ENCODE results near the gene CTR9. TPM values are rescaled to one million over a fixed set of nuclear protein-coding genes. Genes with fewer than 3 reads are reported as not detected.

The CTR9 gene
- total and polyA plus RNA-seq, 2 experiments from 2014 or later = 29.0 to 32.7 TPM

GRCh38 chr11:10742460-10743208 lies 8.4 kb upstream of the CTR9 start:
- H3K27me3 Mint-ChIP-seq (ENCODE audit: insufficient read depth, low read depth, poor library complexity) = peaks cover 2% of the 10 kb centered on the region
- no peaks in the 10 kb centered on the region for H3K36me3 Mint-ChIP-seq (ENCODE audit: low read depth)
- Histone ChIP-seq H3K36me3 (ENCODE audit: insufficient read depth) (no peaks in the 10 kb centered on the region), H3K9me2 (ENCODE audit: insufficient read depth) (no peaks in the 10 kb centered on the region), H3K27ac (ENCODE audit: low read depth) (no peak overlapping the region), H3K27me3 (ENCODE audit: insufficient read depth) (no peaks in the 10 kb centered on the region), H3F3A (replicated peaks; ENCODE audit: low read depth) (no peaks in the 10 kb centered on the region), H4K20me1 (replicated peaks; ENCODE audit: insufficient read depth) (no peaks in the 10 kb centered on the region), H2AFZ (no peak overlapping the region; the same call in none of the 2 replicates), H3K79me2 (replicated peaks; ENCODE audit: insufficient read depth) (no peaks in the 10 kb centered on the region), H3K4me2 (no peak overlapping the region), H3K4me3 (no peak overlapping the region), H3K4me1 (ENCODE audit: insufficient read depth) (no peaks in the 10 kb centered on the region)
- ATAC-seq = no peak
- H3K9me3 Mint-ChIP-seq = no peaks in the 10 kb centered on the region
- no peaks in the 10 kb centered on the region; the same call in 2 of the 3 replicates for H3K4me1 Mint-ChIP-seq
- no peak overlapping the region for H3K27ac Mint-ChIP-seq
- TF ChIP-seq EZH2 (IDR thresholded peaks at IDR 0.05; ENCODE audit: low read depth, unreplicated experiment) (no peak), NANOG (IDR thresholded peaks at IDR 0.05; ENCODE audit: borderline replicate concordance) (no peak), EZH2phosphoT487 (IDR thresholded peaks at IDR 0.05; ENCODE audit: unreplicated experiment) (no peak), STAT1 (IDR thresholded peaks at IDR 0.05; ENCODE audit: unreplicated experiment) (no peak), ZNF331 (CRISPR knock-in tag; IDR thresholded peaks at IDR 0.05; ENCODE audit: low read depth) (no peak), ZNF114 (CRISPR knock-in tag; IDR thresholded peaks at IDR 0.05) (no peak), CTCF (conservative IDR thresholded peaks at IDR 0.05; ENCODE audit: low read depth in 2 of 2) (no peak), REST (IDR thresholded peaks at IDR 0.05; ENCODE audit: unreplicated experiment) (no peak), ZNF462 (CRISPR knock-in tag; IDR thresholded peaks at IDR 0.05) (no peak), POLR2AphosphoS5 (IDR thresholded peaks at IDR 0.05; ENCODE audit: low read depth) (no peak), ETS1 (IDR thresholded peaks at IDR 0.05) (no peak), JUNB (IDR thresholded peaks at IDR 0.05; ENCODE audit: unreplicated experiment) (no peak), CREB1 (CRISPR knock-in tag; IDR thresholded peaks at IDR 0.05; ENCODE audit: low read depth) (no peak)
- DNase-seq (ENCODE audit: low spot score) = no peak
- H3K4me3 Mint-ChIP-seq = no peak overlapping the region

Data from GM23338 (cell line).